ENCODE results near the gene FAF1.

DNA sequence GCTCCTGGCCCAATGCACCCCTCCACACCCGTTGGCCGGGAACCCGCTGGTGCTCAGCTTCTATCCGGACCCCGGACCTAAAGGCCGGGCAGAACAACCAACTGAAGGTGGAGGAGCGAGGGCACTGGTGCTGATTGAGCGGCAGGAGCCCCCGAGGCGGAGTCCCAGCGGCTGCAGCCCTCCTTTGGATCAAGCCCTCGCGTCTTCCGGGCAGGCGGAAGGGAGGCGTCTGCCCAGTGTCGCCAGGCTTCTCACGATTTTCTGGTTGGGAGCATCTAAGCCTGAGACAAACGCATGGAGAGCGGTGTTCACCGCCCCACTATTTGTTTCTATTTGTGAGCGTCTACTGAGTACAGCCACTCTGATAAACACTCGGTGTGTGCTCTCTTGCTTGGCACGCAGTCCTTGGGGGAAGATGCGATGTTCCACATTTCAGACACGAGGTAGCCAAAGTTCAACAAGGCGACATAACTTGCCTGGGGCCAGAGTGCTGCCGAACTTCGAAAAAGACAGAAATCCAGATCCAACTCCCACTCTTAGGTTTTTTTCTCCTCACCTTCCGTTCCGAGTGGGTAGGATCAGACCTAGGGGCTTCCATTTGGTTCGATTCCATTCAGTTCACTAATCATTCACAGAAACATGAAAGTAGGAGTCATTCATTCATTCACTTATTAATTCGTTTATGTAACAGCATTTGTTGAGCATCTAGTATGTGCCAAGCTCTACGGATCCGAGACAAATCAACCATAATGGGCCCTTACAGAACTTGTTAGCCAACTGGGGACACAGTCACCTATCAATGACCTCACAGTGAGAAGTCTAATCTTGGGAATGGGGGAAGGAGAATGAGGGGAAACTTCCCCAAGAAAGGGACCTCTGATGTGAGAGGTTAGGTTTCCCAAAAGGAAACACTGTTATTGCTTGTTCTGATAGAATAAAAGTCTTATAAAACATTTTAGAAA lies 532.0 kb downstream of the FAF1 start:
- TF ChIP-seq, protein P1, sequence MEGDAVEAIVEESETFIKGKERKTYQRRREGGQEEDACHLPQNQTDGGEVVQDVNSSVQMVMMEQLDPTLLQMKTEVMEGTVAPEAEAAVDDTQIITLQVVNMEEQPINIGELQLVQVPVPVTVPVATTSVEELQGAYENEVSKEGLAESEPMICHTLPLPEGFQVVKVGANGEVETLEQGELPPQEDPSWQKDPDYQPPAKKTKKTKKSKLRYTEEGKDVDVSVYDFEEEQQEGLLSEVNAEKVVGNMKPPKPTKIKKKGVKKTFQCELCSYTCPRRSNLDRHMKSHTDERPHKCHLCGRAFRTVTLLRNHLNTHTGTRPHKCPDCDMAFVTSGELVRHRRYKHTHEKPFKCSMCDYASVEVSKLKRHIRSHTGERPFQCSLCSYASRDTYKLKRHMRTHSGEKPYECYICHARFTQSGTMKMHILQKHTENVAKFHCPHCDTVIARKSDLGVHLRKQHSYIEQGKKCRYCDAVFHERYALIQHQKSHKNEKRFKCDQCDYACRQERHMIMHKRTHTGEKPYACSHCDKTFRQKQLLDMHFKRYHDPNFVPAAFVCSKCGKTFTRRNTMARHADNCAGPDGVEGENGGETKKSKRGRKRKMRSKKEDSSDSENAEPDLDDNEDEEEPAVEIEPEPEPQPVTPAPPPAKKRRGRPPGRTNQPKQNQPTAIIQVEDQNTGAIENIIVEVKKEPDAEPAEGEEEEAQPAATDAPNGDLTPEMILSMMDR (IDR thresholded peaks at IDR 0.05), result no peak
- TF ChIP-seq POLR2A (IDR thresholded peaks at IDR 0.05), result no peak
